ENCODE measurements around the gene DCLK2.
A peak's percentile ranks its signal among the peaks of the same experiment; 100 is the strongest.

DCLK2 gene

GRCh38 chr4:150078041-150078578 lies at the start of gene DCLK2:
TSS of gene DCLK2 (plus strand) at chr4:150078445. CDS start at chr4:150079028, 583 bp downstream.
- no peak for DNase-seq

GRCh38 chr4:150032541-150032940 lies 45.7 kb upstream of the DCLK2 start:
- DNase-seq, result no peak

GRCh38 chr4:150033081-150033480 lies 45.2 kb upstream of the DCLK2 start:
- DNase-seq, result no peak

GRCh38 chr4:150033901-150034300 lies 44.3 kb upstream of the DCLK2 start:
- DNase-seq, result no peak

GRCh38 chr4:150037251-150037856 lies 40.9 kb upstream of the DCLK2 start:
- no peak for DNase-seq

- no peak for DNase-seq
Measured at GRCh38 chr4:150038335-150039076, 39.7 kb upstream of the DCLK2 start.

GRCh38 chr4:150039274-150040127 lies 38.7 kb upstream of the DCLK2 start:
- peak; percentile 30 for DNase-seq

- no peak for DNase-seq
Measured at GRCh38 chr4:150044517-150044916, 33.7 kb upstream of the DCLK2 start.

- no peak for DNase-seq
Measured at GRCh38 chr4:150045410-150045809, 32.8 kb upstream of the DCLK2 start.

- DNase-seq, result no peak
Measured at GRCh38 chr4:150046728-150047217, 31.5 kb upstream of the DCLK2 start.

GRCh38 chr4:150047546-150047945 lies 30.7 kb upstream of the DCLK2 start:
- no peak for DNase-seq

- DNase-seq, result no peak
Measured at GRCh38 chr4:150049682-150050081, 28.6 kb upstream of the DCLK2 start.

- no peak for DNase-seq
Measured at GRCh38 chr4:150050566-150050965, 27.7 kb upstream of the DCLK2 start.

- DNase-seq, result no peak
Measured at GRCh38 chr4:150051111-150051510, 27.1 kb upstream of the DCLK2 start.

GRCh38 chr4:150055467-150055866 lies 22.8 kb upstream of the DCLK2 start:
- no peak for DNase-seq

- no peak for DNase-seq
Measured at GRCh38 chr4:150056569-150056968, 21.7 kb upstream of the DCLK2 start.

GRCh38 chr4:150061086-150061776 lies 17.0 kb upstream of the DCLK2 start:
- no peak for DNase-seq

- DNase-seq, result no peak
Measured at GRCh38 chr4:150063128-150063527, 15.1 kb upstream of the DCLK2 start.

- DNase-seq, result no peak
Measured at GRCh38 chr4:150065740-150066139, 12.5 kb upstream of the DCLK2 start.

- DNase-seq, result no peak
Measured at GRCh38 chr4:150067859-150068258, 10.4 kb upstream of the DCLK2 start.

- no peak for DNase-seq
Measured at GRCh38 chr4:150068300-150068960, 9.8 kb upstream of the DCLK2 start.

GRCh38 chr4:150069353-150069752 lies 8.9 kb upstream of the DCLK2 start:
- DNase-seq, result no peak
